HepG2 (cell line): ENCODE measurements around the gene CLDN5. TPM values are rescaled to one million over a fixed set of nuclear protein-coding genes. Genes with fewer than 3 reads are reported as not detected.
A peak's percentile ranks its signal among the peaks of the same experiment; 100 is the strongest.

Source experiments
- DZIP1 ChIP-seq: sonication (generic); formaldehyde crosslinking; IDR thresholded peaks from 2 replicates; pipeline ENCODE4 v1.5.0; 2020; ENCODE audit warnings: mild to moderate bottlenecking, missing genetic modification reagents
- GTF2F1 ChIP-seq: fragments of 150-350 bp; IDR thresholded peaks from 2 replicates; pipeline ENCODE4 v1.6.1; 2014; ENCODE audit warnings: low read length
- LBX2 ChIP-seq: sonication (generic); formaldehyde crosslinking; IDR thresholded peaks from 2 replicates; pipeline ENCODE4 v1.5.0; 2020; ENCODE audit warnings: missing genetic modification reagents, mild to moderate bottlenecking, borderline replicate concordance
- MAX ChIP-seq: IDR thresholded peaks from 2 replicates; pipeline ENCODE4 v1.6.1; 2012; ENCODE audit warnings: inconsistent platforms
- NFKB2 ChIP-seq: sonication (generic); formaldehyde crosslinking; IDR thresholded peaks from 2 replicates; pipeline ENCODE4 v1.4.0; 2020; ENCODE audit warnings: missing genetic modification reagents, borderline replicate concordance
- NFRKB ChIP-seq: fragments of 450-650 bp; IDR thresholded peaks from 2 replicates; pipeline ENCODE4 v1.6.1; 2017
- POLR2AphosphoS5 ChIP-seq: IDR thresholded peaks from 2 replicates; pipeline ENCODE4 v1.6.1; 2012; ENCODE audit warnings: low read depth, low read length
- PRMT3 ChIP-seq: sonication (generic); formaldehyde crosslinking; IDR thresholded peaks from 2 replicates; pipeline ENCODE4 v1.8.1; 2022; ENCODE audit warnings: low read depth, mild to moderate bottlenecking, moderate library complexity, missing genetic modification reagents, borderline replicate concordance
- RFX5 ChIP-seq: IDR thresholded peaks from 2 replicates; pipeline ENCODE4 v1.6.1; 2011; ENCODE audit warnings: low read depth, low read length, improper control_type of control experiment
- RNF219 ChIP-seq: sonication (generic); formaldehyde crosslinking; IDR thresholded peaks from 2 replicates; pipeline ENCODE4 v1.5.0; 2020; ENCODE audit warnings: mild to moderate bottlenecking, missing genetic modification reagents
- TRIM22 ChIP-seq: fragments of 450-650 bp; IDR thresholded peaks from 2 replicates; pipeline ENCODE4 v1.6.1; 2017
- ZBTB25 ChIP-seq: IDR thresholded peaks from 2 replicates; pipeline ENCODE4 v1.6.1; 2018; ENCODE audit warnings: missing genetic modification reagents
- ZBTB42 ChIP-seq: sonication (generic); formaldehyde crosslinking; IDR thresholded peaks from 2 replicates; pipeline ENCODE4 v1.5.0; 2020; ENCODE audit warnings: mild to moderate bottlenecking, missing genetic modification reagents
- ZFP36L2 ChIP-seq: sonication (generic); formaldehyde crosslinking; IDR thresholded peaks from 2 replicates; pipeline ENCODE4 v1.4.0; 2020; ENCODE audit warnings: missing genetic modification reagents
- ZNF572 ChIP-seq: sonication (generic); formaldehyde crosslinking; IDR thresholded peaks from 2 replicates; pipeline ENCODE4 v1.5.1; 2020; ENCODE audit warnings: mild to moderate bottlenecking, missing genetic modification reagents
- ZNF660 ChIP-seq: sonication (generic); formaldehyde crosslinking; IDR thresholded peaks from 2 replicates; pipeline ENCODE4 v1.5.1; 2020; ENCODE audit warnings: mild to moderate bottlenecking, low read depth, missing genetic modification reagents, borderline replicate concordance
- ZNF780A ChIP-seq: sonication (generic); formaldehyde crosslinking; IDR thresholded peaks from 2 replicates; pipeline ENCODE4 v1.8.0; 2022; ENCODE audit warnings: mild to moderate bottlenecking, missing genetic modification reagents, moderate library complexity
- polyA plus RNA-seq, 8 experiments: library from polyadenylated mRNA; depleted of rRNA in 3 of 8; stranded (reverse) in 7 of 8; unstranded in 1 of 8; fragments of >200 nt; fragmentation: Illumina TruSeq in 4 of 8; extraction: Trizol in 4 of 8; gene quantifications; 2 replicates each; pipeline versions ENCODE4 v1.2.1 to v1.2.3, GENCODE V29; 2011 to 2016; ENCODE audit warnings: low read depth in 4 of 8, missing spikeins in 1 of 8, mixed read lengths in 1 of 8; ENCODE audit not compliant: insufficient read depth in 1 of 8
- total RNA-seq, 5 experiments: library from RNA; depleted of rRNA; stranded (reverse); fragments of >200 nt; fragmentation: Illumina TruSeq; extraction: Trizol; gene quantifications; 2 replicates each; pipeline ENCODE4 v1.2.3, GENCODE V29; 2016; ENCODE audit warnings: low read depth in 1 of 5

CLDN5 gene
- total and polyA plus RNA-seq, 2 of the 13 experiments (the other 11 are each of a cell fraction or from before 2014, with no cell fraction given): not detected

GRCh38 chr22:19479355-19480172 is 44.6 kb downstream of the CLDN5 start, which contains the start of gene CDC45 (continued):
- no peak for TF ChIP-seq ZNF780A (CRISPR knock-in tag)
- no peak for TF ChIP-seq LBX2 (CRISPR knock-in tag)
- peak; percentile 58; the same call in 1 of the 2 replicates for TF ChIP-seq RFX5
- TF ChIP-seq MAX: peak; percentile 65
- TF ChIP-seq POLR2AphosphoS5: peak; percentile 37; the same call in 1 of the 2 replicates
- no peak; the same call in 1 of the 2 replicates for TF ChIP-seq NFKB2
- TF ChIP-seq ZBTB42 (CRISPR knock-in tag): no peak
- TF ChIP-seq ZNF660: no peak
- no peak for TF ChIP-seq ZBTB25 (CRISPR knock-in tag)
- no peak for TF ChIP-seq DZIP1 (CRISPR knock-in tag)
- no peak for TF ChIP-seq TRIM22
- TF ChIP-seq ZFP36L2 (CRISPR knock-in tag): no peak
- TF ChIP-seq RNF219 (CRISPR knock-in tag): no peak
- TF ChIP-seq ZNF572 (CRISPR knock-in tag): no peak
- peak; percentile 82 for TF ChIP-seq NFRKB
- no peak for TF ChIP-seq PRMT3
- TF ChIP-seq GTF2F1: no peak
